Endothelial cell (in vitro differentiated cells): ENCODE results near the gene ABCA3. TPM values are rescaled to one million over a fixed set of nuclear protein-coding genes. Genes with fewer than 3 reads are reported as not detected.
"Not testable (repeated sequence)": the region's sequence is repeated elsewhere in the genome, so short reads cannot be mapped to it uniquely, and the experiment has no call there.

Source experiments
- DNase-seq: peaks from one replicate; pipeline ENCODE4 v3.0.0; 2021; ENCODE audit warnings: low spot score
- H3K27ac Mint-ChIP-seq: one replicate; pipeline ENCODE4 v1.8.0; 2021; ENCODE audit warnings: mixed read lengths, inconsistent platforms; ENCODE audit not compliant: unreplicated experiment
- H3K27me3 Mint-ChIP-seq: one replicate; pipeline ENCODE4 v1.8.0; 2021; ENCODE audit warnings: mild to moderate bottlenecking, moderate library complexity, mixed read lengths, inconsistent platforms; ENCODE audit not compliant: unreplicated experiment
- H3K36me3 Mint-ChIP-seq: one replicate; pipeline ENCODE4 v1.8.0; 2021; ENCODE audit warnings: mild to moderate bottlenecking, low read depth, mixed read lengths, inconsistent platforms; ENCODE audit not compliant: unreplicated experiment
- H3K4me1 Mint-ChIP-seq: one replicate; pipeline ENCODE4 v1.8.0; 2021; ENCODE audit warnings: mild to moderate bottlenecking, mixed read lengths, inconsistent platforms; ENCODE audit not compliant: unreplicated experiment
- H3K4me3 Mint-ChIP-seq: one replicate; pipeline ENCODE4 v1.8.0; 2021; ENCODE audit warnings: mild to moderate bottlenecking, mixed read lengths, inconsistent platforms; ENCODE audit not compliant: unreplicated experiment
- H3K9me3 Mint-ChIP-seq: one replicate; pipeline ENCODE4 v1.8.0; 2021; ENCODE audit warnings: mixed read lengths, inconsistent platforms; ENCODE audit not compliant: unreplicated experiment
- total RNA-seq: library from RNA; stranded (reverse); fragmentation: NEBNext Ultra II Directional; extraction: Animal tissue kit (Norgen Biotek cat#: 25700); gene quantifications from one replicate; pipeline ENCODE4 v1.2.1, GENCODE V29; 2021; ENCODE audit not compliant: unreplicated experiment
- TF ChIP-seq, protein P1 (sequence below): fragments of 200-600 bp; sonication (generic); IDR thresholded peaks from one replicate; pipeline ENCODE4 v1.5.0; 2021; ENCODE audit warnings: antibody characterized with exemption; ENCODE audit not compliant: unreplicated experiment

ABCA3 gene
- total RNA-seq, 1 donor from 2014 or later, result 10.4 TPM

- TF ChIP-seq, protein P1, sequence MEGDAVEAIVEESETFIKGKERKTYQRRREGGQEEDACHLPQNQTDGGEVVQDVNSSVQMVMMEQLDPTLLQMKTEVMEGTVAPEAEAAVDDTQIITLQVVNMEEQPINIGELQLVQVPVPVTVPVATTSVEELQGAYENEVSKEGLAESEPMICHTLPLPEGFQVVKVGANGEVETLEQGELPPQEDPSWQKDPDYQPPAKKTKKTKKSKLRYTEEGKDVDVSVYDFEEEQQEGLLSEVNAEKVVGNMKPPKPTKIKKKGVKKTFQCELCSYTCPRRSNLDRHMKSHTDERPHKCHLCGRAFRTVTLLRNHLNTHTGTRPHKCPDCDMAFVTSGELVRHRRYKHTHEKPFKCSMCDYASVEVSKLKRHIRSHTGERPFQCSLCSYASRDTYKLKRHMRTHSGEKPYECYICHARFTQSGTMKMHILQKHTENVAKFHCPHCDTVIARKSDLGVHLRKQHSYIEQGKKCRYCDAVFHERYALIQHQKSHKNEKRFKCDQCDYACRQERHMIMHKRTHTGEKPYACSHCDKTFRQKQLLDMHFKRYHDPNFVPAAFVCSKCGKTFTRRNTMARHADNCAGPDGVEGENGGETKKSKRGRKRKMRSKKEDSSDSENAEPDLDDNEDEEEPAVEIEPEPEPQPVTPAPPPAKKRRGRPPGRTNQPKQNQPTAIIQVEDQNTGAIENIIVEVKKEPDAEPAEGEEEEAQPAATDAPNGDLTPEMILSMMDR, result no peak
- Mint-ChIP-seq H3K36me3 (peaks cover 43% of the 10 kb centered on the region), H3K4me3 (no peak overlapping the region), H3K27ac (no peak overlapping the region), H3K9me3 (no peaks in the 10 kb centered on the region), H3K27me3 (no peaks in the 10 kb centered on the region), H3K4me1 (peaks cover 7% of the 10 kb centered on the region)
- DNase-seq, result no peak
These were observed 80.3 kb downstream of the ABCA3 start for GRCh38 chr16:2260250-2260649.

DNA sequence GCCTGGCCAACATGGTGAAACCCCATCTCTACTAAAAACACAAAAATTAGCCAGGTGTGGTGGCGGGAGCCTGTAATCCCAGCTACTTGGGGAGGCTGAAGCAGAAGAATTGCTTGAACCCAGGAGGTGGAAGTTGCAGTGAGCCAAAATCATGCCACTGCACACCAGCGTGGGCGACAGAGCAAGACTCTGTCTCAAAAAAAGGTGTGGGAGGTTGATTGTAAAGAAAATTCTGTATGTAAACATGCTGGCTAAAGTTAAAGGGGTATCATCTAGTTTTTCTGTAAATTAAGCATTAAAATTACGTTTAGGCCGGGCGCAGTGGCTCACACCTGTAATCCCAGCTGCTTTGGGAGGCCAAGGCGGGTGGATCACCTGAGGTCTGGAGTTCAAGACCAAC, 82.0 kb downstream of the ABCA3 start:
- Mint-ChIP-seq H3K27ac (peak overlapping the region; percentile 42), H3K36me3 (peaks cover 43% of the 10 kb centered on the region)
- H3K9me3 Mint-ChIP-seq, H3K4me3 Mint-ChIP-seq, H3K27me3 Mint-ChIP-seq, DNase-seq, H3K4me1 Mint-ChIP-seq: not testable (repeated sequence)

- Mint-ChIP-seq H3K9me3 (no peaks in the 10 kb centered on the region), H3K27ac (no peak overlapping the region), H3K4me1 (no peaks in the 10 kb centered on the region), H3K4me3 (no peak overlapping the region), H3K36me3 (peaks cover 48% of the 10 kb centered on the region), H3K27me3 (no peaks in the 10 kb centered on the region)
- TF ChIP-seq, protein P1, result no peak
- no peak for DNase-seq
These were observed 82.8 kb downstream of the ABCA3 start for GRCh38 chr16:2257726-2258125.

DNA sequence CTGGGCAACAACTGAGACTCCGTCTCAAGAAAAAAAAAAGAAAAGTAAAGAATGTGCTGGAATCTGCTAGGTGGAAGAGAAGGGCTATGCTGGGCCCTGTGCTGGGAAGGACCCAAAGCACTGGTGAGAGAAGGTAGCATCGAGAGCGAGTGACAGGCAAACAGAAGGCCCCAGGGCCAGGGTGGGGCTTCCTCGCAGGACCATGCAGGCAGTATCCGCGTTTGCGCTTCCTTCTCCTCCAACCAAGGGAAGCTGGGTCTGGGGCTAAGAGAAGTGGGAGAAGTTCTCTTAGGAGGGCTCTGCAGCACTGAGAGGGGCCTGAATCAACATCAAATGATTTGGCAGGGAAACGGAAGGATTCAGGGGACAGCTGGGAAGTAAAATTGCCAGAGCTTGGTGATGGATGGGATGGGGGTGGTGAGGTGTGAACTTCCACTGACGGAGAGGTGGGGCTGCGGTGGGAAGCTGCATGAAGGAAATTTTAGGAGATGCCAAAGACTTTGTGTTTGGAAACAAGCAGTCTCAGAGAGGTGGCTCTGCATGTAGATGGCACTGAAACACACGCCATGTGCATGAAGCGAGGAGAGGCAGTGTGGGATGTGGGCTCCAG, 83.9 kb downstream of the ABCA3 start:
- TF ChIP-seq, protein P1, result no peak
- DNase-seq, result no peak
- Mint-ChIP-seq H3K27ac (peak overlapping the region; percentile 2), H3K4me3 (peak overlapping the region; percentile 40), H3K4me1 (no peaks in the 10 kb centered on the region), H3K27me3 (no peaks in the 10 kb centered on the region), H3K9me3 (no peaks in the 10 kb centered on the region), H3K36me3 (peaks cover 39% of the 10 kb centered on the region)

DNA sequence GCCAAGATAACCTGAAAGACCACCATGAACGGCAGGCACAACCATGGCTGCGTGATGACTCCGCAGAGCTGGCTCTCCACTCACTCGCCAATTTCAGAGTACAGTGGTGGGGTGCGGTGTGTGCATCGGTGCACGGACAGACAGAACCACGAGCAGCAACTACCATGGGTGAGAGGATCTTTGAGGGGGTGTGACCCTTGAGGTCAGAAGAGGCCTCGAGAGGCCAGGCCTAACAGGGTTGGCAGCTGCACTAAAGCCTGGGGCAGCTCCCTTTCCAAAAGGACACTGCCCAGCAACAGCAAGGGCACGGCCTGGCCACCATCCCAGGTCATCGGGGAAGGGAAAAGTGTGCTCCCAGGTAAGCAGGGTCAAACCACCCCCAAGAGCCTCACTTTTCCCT, 87.2 kb downstream of the ABCA3 start:
- TF ChIP-seq, protein P1, result no peak
- no peak for DNase-seq
- Mint-ChIP-seq H3K36me3 (peaks cover 33% of the 10 kb centered on the region), H3K9me3 (no peaks in the 10 kb centered on the region), H3K4me3 (peak overlapping the region; percentile 74), H3K27me3 (peaks cover 4% of the 10 kb centered on the region), H3K27ac (no peak overlapping the region), H3K4me1 (peaks cover 5% of the 10 kb centered on the region)

DNA sequence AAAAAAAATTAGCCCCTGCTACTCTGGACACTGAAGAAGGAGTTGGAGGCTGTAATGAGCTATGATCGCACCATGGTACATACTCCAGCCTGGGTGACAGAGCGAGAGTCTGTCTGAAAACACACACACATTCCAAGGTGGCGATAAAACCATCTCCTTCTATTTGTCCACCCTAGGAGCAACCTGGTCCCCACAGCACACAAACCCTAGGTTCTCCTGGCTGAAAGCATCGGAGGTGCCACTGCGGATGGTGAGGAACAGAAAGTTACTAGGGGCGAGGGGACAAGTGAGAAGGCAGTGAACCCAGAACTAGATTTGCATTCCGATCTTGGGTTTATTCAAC, 87.8 kb downstream of the ABCA3 start:
- Mint-ChIP-seq H3K27me3 (peaks cover 4% of the 10 kb centered on the region), H3K4me3 (peak overlapping the region; percentile 74), H3K4me1 (peaks cover 5% of the 10 kb centered on the region), H3K9me3 (no peaks in the 10 kb centered on the region), H3K27ac (no peak overlapping the region), H3K36me3 (peaks cover 33% of the 10 kb centered on the region)
- DNase-seq, result no peak
- TF ChIP-seq, protein P1, result no peak
